OCI-LY7 (cell line): Measurements from ENCODE around the gene RPE65.

ENCODE experiments used
- CTCF ChIP-seq: fragments of 200-600 bp; sonication (generic); conservative IDR thresholded peaks from 2 replicates; pipeline ENCODE4 v1.5.1; 2014; ENCODE audit warnings: mild to moderate bottlenecking, antibody characterized with exemption, low read length, moderate library complexity, mixed read lengths
- EZH2phosphoT487 ChIP-seq: fragments of 200-600 bp; sonication (generic); IDR thresholded peaks from 2 replicates; pipeline ENCODE4 v1.6.1; 2018; ENCODE audit warnings: low read depth, borderline replicate concordance, mild to moderate bottlenecking, mixed run types, antibody characterized with exemption, low read length, moderate library complexity, mixed read lengths

GRCh38 chr1:68401506-68401905, 48.2 kb downstream of the RPE65 start:
- no peak for TF ChIP-seq CTCF
- no peak for TF ChIP-seq EZH2phosphoT487
